Ureter (tissue), 1 donor: ENCODE results near the gene ECM2. TPM values are rescaled to one million over a fixed set of nuclear protein-coding genes. Genes with fewer than 3 reads are reported as not detected.
"Not testable (repeated sequence)": the region's sequence is repeated elsewhere in the genome, so short reads cannot be mapped to it uniquely, and the experiment has no call there.

Experiments
- DNase-seq: peaks from one replicate; pipeline ENCODE4 v3.0.0-alpha.2; 2020; ENCODE audit warnings: low spot score
- total RNA-seq: library from RNA; stranded (reverse); gene quantifications from one replicate; pipeline ENCODE4 v1.2.4, GENCODE V29; 2023
- donor health status: DM: yes; HTN: yes; CAD: no.

ECM2 gene
- total RNA-seq: 16.3 TPM

DNA sequence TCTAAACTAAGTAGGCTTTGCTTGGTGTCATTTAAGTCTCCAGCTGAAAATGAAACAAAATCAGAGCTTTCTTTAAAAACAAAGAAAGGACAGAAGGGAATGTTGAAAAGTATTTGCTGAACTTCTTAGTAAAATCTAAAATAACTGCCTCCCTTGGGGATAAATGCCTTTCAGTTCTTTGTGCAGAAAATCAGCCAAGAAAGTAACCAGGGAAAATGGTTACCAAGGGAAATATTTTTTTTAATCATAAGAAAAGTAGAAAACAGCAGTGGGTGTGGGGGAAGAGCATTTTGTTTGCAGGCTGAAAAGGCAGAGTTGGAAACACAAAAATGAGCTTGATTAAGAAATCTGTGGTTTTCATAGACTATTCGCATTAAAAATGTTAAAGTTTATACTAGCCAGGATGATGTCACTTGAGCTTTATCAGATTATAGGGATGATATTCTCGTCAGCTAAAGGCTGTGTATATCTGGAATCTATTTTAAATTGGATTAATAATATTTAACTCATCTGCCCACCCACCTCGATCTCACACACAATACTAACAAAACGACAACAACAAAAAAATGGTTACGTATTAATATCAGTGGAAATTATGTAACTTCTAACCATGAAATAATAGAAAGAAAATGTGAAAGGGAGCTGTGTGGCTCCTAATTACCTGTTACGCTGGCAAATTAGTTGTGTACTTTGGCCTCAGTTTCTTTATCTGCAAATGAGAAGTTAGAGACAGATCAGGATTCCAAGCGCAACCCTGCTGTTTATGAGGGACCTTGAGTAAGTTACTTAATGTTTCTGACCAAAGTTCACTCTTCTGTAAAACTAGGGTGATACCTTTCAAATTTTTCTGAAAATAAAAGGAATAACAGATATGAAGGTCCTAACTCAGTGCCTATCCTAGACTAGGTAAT, at the start of gene ECM2:
Gene ECM2 (minus strand): TSS at position 51 of the 911 bp plus-strand sequence. CDS start 13,124 bp downstream, outside the sequence.
- no peak for DNase-seq

DNA sequence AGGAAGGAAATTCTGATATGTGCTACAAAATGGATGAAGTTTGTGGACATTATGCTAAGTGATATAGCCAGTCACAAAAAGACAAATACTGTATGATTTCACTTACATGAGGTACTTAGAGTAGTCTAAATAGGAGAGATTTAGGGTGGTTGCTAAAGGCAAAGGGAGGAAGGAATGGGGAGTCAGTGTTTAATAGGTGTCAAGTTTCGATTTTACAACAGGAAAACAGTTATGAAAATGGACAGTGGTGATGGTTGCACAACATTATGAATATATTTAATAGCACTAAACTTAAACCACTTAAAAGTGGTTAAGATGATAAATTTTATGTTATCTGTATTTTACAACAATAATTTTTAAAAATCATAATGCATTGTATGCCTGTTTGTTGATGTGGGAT, 40.4 kb upstream of the ECM2 start:
- DNase-seq: no peak

DNA sequence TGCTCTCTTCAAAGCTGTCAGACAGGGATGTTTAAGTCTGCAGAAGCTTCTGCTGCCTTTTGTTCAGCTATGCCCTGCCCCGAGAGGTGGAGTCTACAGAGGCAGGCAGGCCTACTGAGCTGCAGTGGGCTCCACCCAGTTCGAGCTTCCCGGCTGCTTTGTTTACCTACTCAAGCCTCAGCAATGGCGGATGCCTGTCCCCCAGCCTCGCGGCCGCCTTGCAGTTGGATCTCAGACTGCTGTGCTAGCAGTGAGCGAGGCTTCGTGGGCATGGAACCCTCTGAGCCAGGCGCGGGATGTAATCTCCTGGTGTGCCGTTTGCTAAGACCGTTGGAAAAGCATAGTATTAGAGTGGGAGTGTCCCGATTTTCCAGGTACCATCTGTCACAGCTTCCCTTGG, 37.8 kb upstream of the ECM2 start:
- DNase-seq: not testable (repeated sequence)

DNA sequence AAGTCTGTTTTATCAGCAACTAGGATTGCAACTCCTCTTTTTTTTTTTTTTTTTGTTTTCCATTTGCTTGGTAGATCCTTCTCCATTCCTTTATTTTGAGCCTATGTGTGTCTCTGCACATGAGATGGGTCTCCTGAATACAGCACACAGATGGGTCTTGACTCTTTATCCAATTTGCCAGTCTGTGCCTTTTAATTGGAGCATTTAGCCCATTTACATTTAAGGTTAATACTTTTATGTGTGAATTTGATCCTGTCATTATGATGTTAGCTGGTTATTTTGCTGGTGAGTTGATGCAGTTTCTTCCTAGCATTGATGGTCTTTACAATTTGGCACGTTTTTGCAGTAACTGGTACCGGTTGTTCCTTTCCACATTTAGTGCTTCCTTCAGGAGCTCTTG, 36.1 kb upstream of the ECM2 start:
- DNase-seq: not testable (repeated sequence)

DNA sequence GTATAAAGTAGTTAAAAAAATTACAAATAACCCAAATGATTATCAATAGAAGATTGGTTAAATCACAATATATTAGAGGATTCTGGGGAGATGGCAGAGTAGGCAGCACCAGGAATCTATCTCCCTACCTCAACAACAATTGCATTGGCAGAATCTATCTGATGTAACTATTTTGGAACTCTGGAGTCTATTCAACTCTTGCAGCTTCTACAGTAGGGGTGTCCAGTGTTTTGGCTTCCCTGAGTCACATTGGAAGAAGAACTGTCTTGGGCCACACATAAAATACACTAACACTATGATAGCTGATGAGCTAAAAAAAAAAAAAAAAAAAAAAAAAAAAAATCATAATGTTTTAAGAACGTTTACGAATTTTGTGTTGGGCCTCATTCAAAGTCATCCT, 29.2 kb upstream of the ECM2 start:
- no peak for DNase-seq

DNA sequence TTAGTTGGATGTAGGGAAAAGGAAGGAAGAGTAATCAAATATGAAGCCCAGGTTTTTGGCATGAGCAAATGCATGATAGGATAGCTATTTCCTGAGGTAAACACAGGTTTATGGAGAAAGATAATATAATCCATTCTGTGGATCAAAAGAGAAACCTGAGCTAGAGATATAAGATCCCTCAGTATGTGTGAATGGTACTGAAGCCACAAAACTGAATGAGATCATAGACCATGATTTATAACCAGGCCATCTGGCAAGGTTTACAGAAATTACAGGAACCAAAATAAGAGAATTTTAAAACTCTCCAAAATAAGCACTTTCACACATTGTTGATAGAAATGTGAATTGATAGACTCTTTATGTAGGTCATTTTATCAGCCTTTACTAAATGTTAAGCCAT, 28.7 kb upstream of the ECM2 start:
- DNase-seq: no peak

DNA sequence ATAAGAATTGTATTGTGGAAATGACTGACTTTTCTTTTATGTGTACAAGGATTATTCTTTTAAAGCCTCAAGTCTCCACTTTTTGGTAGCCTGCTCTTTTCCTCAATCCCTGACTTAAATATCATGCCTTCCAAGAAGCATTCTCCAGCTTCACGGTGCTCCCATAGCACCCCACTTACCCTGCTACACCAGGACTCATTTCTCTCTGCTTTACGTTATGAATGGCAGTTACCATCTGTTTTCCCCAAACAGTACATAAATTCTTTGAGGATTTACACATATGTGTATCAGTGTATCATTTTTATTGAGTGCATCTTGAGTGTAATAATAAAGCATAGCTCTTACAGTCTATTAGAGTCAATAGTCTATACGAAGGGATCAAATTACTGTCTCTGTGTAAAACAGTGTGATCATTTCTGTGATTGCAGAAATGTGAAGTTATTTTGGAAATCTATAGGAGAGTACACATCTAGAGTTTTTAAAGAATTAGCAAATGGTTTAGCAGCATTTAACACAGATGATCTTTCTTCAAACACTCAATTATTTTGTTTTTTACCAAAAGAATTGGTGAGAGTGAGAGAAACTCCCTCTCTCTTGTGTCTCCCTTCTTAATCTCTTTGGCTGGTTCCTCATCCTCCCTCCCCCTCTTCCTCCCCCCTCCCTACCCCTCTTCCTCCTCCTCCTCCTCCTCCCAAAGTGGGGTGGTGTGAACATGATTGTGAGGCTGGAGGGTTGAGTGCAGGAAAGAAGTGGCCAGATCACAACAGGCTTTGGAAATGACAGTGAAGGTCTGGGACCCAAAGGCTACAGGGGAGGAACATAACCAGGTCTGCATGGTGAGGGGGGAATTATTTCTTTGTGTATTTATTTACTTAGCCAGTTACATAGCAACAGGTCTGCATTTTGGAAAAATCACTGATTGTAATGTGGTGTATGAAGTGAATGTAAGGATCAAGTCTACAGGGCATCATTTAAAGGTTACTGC, 27.6 kb upstream of the ECM2 start:
- no peak for DNase-seq

DNA sequence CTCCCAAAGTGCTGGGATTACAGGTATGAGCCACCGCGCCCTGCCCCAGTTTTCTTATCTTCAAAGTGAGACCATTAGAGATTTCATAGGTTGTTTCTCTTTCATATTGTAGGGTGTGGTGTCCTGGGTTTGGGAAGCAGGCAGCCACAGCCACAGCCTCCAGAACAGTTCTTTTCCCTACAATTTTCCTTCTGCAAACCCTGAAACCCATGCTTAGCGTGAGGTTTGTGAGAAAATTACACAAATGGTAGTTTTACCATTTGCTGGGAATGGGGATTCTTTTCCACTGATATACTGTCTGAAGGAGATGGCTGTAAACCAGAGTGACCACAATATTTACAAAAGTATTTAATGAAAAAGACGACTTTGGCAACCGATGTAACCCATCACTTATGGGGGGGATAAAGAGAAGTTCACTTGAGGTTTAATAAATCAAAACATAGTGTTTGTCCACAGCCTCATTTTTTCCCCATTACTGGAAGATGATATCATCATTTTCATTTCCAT, 26.7 kb upstream of the ECM2 start:
- no peak for DNase-seq

DNA sequence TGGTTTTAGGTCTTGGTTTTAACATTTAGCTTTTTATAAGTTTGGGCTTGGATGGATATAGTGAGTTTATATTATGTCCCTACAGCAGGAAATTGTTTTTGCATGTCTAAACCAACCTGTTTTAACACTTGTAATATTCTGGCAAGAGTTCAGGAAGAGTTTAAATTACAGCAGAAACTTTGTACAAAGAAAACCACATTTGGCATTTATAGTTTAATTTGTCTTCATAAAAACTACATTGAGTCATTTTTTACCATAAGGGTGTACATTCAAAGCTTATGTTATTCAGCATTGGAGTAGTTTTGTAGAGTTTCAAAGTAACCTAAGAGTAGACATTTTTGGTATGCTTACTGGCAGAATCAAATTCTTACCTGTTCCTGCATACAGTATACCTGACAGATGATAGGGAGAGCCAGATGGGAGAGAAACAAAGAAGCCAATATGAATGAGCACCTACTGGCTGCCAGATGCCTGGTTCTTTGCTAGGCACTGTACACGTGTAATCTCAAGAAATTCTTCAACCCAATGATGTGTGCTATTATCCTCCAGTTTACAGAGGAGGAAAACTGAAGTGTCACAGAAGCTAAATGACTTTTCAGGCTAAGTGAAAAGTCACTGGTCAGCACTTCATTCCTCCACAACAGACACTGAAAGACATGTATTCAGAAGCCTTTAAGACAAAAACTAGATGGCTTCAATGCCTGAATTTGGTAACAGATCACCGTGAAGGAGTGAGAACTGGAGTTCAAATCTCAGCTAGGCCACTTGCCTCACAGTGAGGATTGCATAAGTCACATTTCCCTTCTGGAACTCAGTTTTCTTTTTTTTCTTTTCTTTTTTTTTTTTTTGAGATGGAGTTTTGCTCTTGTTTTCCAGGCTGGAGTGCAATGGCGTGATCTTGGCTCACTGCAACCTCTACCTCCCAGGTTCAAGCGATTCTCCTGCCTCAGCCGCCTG, 25.9 kb upstream of the ECM2 start:
- DNase-seq: no peak

DNA sequence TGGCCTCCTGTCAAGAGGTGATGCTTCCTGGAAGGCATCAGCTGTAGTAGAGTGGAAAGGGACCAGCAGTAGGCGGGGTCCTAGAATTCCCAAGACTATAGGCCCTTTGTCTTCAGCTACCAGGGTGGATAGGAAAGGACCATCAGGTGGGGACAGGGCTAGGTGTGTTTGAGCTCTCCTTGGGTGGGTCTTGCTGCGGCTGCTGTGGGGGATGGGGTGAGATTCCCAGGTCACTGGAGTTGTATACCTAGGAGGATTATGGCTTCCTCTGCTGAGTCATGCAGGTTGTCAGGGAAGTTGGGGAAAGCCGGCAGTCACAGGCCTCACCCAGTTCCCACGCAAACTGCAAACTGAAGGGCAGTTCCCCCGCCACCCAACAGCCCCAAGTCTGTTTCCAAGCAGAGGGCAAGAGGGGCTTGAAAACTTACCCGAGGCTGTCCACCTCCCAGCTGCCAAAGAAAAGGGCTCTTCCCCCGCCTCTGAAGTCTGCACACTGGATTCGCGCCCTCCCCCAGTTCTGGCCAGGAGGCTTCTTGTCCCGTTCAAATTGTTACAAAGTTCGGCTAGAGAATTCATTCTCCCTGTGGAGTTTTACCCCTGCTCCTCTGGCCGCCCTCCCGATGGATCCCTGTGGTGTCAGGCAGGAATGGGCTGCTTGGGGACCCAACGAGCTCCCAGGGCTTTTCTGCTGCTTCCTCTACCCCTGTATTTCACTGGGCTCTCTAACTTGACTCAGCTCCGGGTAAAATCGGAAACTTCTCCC, 23.0 kb upstream of the ECM2 start:
- no peak for DNase-seq

DNA sequence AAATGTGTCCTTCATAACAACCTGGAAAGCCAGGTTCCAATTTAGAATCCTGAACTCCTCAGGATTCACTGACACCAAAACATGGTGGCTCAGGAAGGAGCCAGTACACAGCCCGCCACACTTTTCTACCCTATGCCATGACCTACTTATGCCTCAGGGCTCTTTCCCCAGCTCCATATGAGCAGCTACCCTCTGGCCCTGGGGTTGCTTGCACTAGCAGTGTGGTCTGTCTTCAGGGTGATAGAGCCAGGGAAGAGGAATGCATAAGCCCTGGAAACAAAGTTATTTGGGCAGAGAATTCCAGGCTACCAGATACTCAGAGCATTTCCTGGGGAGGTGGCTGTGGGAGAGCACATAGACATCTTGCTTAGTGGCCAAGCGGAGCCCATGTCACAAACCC, 15.0 kb upstream of the ECM2 start:
- no peak for DNase-seq

DNA sequence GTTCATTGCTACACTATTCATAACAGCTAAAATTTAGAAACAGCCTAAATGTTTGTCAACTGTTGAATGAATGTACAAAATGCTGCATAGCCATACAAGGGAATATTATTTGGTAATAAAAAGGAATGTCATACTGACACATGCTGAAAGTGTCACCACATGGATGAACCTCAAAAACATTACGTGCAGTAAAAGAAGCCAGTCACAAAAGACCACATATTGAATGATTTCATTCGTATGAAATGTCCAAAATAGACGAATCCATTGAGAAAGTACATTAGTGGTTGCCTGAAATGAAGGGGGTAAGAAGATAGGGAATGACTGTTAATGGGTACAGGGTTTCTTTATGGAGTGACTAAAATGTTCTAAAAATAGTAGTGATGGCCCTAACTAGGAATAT, 11.6 kb upstream of the ECM2 start:
- DNase-seq: no peak

DNA sequence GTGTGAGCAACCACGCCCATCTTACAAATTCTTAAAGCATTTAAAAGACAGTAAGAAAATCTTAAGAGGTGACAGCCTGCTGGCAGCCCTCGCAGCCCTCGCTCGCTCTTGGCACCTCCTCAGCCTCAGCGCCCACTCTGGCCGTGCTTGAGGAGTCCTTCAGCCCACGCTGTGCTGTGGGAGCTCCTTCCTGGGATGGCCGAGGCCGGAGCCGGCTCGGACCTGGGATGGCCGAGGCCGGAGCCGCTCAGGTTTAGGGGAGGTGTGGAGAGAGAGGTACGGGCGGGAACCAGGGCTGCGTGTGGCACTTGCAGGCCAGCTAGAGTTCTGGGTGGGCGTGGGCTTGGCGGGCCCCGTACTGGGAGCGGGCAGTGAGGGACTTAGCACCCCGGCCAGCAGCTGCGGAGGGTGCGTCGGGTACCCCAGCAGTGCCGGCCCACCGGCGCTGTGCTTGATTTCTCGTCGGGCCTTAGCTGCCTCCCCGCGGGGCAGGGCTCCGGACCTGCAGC, 9.3 kb upstream of the ECM2 start:
- no peak for DNase-seq

DNA sequence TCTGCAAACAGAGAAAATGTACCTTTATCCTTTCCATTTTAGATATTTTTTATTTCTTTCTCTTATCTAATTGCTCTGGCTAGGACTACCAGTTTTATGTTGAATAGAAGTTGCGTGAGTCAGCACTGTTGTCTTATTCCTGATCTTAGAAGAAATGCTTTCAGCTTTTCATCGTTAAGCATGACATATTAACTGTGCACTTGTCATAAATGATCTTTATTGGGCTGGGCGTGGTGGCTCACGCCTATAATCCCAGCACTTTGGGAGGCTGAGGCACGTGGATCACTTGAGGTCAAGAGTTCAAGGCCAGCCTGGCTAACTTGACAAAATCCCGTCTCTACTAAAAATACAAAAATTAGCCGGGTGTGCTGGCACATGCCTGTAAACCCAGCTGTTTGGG, 8.2 kb upstream of the ECM2 start:
- no peak for DNase-seq

DNA sequence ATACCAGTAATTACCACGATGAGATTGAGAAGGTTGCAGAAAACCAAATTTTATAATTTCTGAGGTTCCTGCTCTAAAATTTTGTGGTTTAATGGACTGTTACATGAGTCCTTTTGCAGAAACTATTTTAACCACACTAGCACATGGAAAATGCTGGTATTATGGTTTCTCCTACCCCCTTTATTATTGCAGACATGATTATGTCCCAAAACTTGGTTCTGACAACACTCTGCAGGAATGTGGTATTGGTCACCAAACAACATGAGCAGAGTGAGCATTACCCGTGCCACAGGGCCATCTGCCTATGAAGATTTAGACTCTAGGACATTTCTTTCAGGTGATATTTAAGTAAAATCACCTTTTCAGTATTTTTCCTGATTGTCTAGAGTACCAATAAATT, 2.8 kb upstream of the ECM2 start:
- no peak for DNase-seq

DNA sequence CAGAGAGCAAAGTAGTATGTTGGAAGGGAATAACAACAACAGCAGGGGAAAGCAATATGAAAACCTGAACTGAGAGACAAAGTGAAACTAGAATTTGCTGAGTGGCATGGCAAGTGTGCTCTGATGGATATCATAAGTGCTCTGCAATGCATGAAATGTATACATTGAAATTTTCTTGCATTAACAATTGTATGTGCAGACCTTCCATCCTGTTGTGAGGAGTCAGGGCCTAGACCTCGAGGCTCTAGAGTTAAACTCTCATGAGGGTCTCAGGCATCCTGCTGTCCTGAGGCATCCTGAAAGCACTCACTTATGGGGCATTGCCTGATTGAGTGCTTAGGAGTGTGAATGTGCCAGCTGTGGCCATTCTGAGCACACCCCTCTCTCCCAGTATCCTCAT, 1.1 kb downstream of the ECM2 start:
- DNase-seq: no peak

DNA sequence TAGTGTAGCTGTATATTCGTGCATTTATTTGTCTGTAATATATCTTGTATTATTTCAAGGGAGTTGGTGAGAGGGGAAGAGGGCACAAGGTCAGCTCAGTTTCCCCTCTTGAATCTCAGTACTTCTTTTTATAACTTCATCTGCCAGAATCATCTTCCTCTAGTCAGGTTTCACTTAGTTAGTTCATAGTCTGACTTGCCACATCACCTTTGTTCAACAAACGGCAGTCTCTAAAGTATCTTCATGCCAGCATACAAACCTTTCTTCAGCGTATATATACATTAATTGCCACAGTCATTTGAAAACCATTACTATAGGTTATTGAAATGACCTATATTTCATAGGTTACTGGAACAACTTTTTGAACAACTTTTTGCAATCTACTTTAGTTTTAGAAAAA, 1.6 kb downstream of the ECM2 start:
- no peak for DNase-seq

DNA sequence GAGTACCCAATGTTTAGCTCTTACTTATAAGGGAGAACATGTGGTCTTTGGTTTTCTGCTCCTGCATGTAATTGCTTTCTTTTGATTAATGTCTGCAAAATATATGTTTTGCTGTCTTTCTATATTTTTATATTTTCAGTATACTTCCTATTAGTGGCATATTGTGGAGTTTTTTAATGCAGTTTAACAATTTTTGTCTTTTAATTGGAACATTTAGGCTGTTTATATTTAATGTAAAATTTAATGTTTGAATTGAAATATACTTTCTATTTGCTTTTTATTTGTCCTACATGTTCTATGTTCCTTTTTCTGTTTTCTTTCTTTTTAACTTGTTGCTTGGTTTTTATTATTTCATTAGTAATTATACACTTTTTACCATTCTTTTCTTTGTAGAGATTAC, 4.9 kb downstream of the ECM2 start:
- no peak for DNase-seq

DNA sequence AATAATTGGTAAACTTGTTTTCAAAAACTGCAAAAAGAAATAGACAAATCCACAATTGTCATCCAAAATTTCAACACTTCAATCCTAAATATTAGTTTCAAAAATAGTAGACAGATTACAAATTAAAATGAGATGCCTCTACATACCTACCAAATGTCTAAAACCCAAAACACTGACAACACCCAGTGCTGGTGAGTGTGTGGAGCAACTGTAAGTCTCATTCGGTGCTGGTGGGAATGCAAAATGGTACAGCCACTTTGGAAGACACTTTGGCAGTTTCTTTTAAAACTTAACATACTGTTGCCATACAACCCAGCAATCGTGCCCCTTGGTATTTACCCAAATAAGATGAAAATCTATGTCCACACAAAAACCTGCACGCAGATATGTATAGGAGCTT, 6.7 kb downstream of the ECM2 start:
- no peak for DNase-seq

DNA sequence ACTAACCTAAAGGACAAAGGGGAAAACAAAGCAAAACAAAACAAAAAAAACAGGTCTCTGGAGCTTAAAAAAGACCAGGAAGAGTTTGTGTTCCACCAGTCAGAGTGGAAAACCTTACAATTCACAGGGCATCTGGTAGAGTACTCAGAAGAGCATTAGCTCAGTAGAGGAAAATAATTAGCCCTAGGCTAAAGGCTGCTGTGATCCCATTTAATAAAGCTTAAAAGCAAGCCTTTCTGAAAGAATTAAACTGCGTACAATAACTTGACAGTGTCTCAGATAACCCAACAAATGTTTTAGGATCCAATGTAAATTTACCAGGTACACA, 7.3 kb downstream of the ECM2 start:
- DNase-seq: no peak
